Transverse colon (tissue), 4 donors: ENCODE results near the gene ITGB7. TPM values are rescaled to one million over a fixed set of nuclear protein-coding genes. Genes with fewer than 3 reads are reported as not detected.

ENCODE experiments used
- DNase-seq: peaks from one replicate; pipeline ENCODE4 v3.0.0-alpha.2; 2019
- H3K27ac ChIP-seq, 4 donors: fragments of 200-600 bp; sonication (generic); 2 replicates each; pipeline ENCODE4 v1.5.1; 2016 to 2018; ENCODE audit warnings: inconsistent platforms in 4 of 4
- H3K27me3 ChIP-seq: fragments of 200-600 bp; sonication (generic); 2 replicates; pipeline ENCODE4 v1.5.1; 2017; ENCODE audit warnings: inconsistent platforms
- H3K36me3 ChIP-seq, 4 donors: fragments of 200-600 bp; sonication (generic); 2 replicates each; pipeline ENCODE4 v1.5.1; 2017 to 2019; ENCODE audit warnings: inconsistent platforms in 4 of 4
- H3K4me1 ChIP-seq, 4 donors: fragments of 200-600 bp; sonication (generic); 2 replicates each; pipeline ENCODE4 v1.5.1; 2017 to 2020; ENCODE audit warnings: inconsistent platforms in 4 of 4
- H3K4me3 ChIP-seq, 4 donors: fragments of 200-600 bp; sonication (generic); 1 replicate in 1 of 4; 2 replicates in 3 of 4; pipeline versions ENCODE4 v1.5.1 to v1.6.1; 2017 to 2019; ENCODE audit warnings: inconsistent platforms in 4 of 4
- H3K9me3 ChIP-seq, 2 donors: fragments of 200-600 bp; sonication (generic); 2 replicates each; pipeline ENCODE4 v1.5.1; 2017 to 2019; ENCODE audit warnings: inconsistent platforms in 2 of 2
- EP300 ChIP-seq: sonication (generic); formaldehyde crosslinking; IDR thresholded peaks from one replicate; pipeline ENCODE4 v1.6.1; 2017; ENCODE audit warnings: antibody characterized with exemption, low read depth
- POLR2A ChIP-seq: fragments of 450-650 bp; IDR thresholded peaks from one replicate; pipeline ENCODE4 v1.6.1; 2016; ENCODE audit warnings: antibody characterized with exemption, mild to moderate bottlenecking, moderate library complexity
- POLR2AphosphoS5 ChIP-seq, 3 donors: sonication (generic); formaldehyde crosslinking; IDR thresholded peaks; one replicate each; pipeline ENCODE4 v1.6.1; 2016; ENCODE audit warnings: antibody characterized with exemption in 3 of 3
- WGBS, 2 donors: methylation state at CpG; one replicate each; pipeline ENCODE4 v1.1.5; 2018; ENCODE audit warnings: low coverage in 1 of 2; 5-methylcytosine and 5-hydroxymethylcytosine counted together
- in situ Hi-C, 4 donors: fragments of 200-750 bp; cut with MboI; loops; one replicate each; pipeline versions ENCODE4 v1.15.0 to v1.15.1; 2017; ENCODE audit warnings: low sequenced_read_pairs in 3 of 4, low pct_ligation_motif_present in 1 of 4, low pct_unique_long_range_greater_than_20kb in 1 of 4
- intact Hi-C: fragments of 100-400 bp; cut with DNase I; formaldehyde crosslinking; loops from one replicate; pipeline ENCODE4 v1.15.1; 2023; ENCODE audit warnings: low total_unique reads
- total RNA-seq, 4 donors: library from RNA; depleted of rRNA; stranded (reverse); fragments of >200 nt; gene quantifications; one replicate each; pipeline ENCODE4 v1.1.0, GENCODE V29; 2016
- TF ChIP-seq, protein P1 (sequence below), 5 experiments: fragments of 200-600 bp in 3 of 5; fragments of 450-650 bp in 2 of 5; sonication (generic) in 3 of 5; IDR thresholded peaks; 1 replicate in 2 of 5; 2 replicates in 3 of 5; pipeline ENCODE4 v1.5.1; 2016 to 2017; ENCODE audit warnings: antibody characterized with exemption in 5 of 5, inconsistent platforms in 3 of 5, mild to moderate bottlenecking in 2 of 5, moderate library complexity in 1 of 5

ITGB7 gene
- total RNA-seq, 4 donors from 2014 or later: 0.60 to 8.3 (median 2.9) TPM

DNA sequence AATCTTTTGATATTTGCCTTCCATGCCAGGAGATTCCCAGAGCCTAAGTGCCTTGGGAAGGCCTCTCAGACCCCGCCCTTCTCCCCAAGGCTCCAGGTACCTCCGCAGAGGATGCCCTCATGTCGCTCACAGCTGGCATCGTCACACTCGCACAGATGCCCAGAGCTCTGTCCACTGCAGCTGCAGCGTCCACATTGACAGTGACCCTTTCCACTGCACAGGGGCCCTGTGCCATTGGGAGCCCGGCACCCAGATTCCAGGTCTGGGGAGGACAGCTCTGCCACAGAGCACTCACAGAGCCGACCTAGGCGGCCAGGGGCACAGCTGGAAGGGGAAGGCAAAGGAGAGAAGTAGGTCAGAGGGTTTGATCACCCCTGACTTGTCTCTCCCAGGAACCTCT, 14.0 kb downstream of the ITGB7 start:
- 88 to 95% methylated on average over 8 to 9 of the region's 9 CpGs for WGBS, 2 donors
- Histone ChIP-seq H3K4me1 (peaks cover 0 to 12% (median 5%) of the 10 kb centered on the region in 4 donors), H3K27ac (no peak overlapping the region), H3K36me3 (peaks cover 0 to 3% (median under 1%) of the 10 kb centered on the region in 4 donors), H3K4me3 (no peak overlapping the region), H3K9me3 (no peaks in the 10 kb centered on the region), H3K27me3 (no peaks in the 10 kb centered on the region)
- TF ChIP-seq, protein P1, sequence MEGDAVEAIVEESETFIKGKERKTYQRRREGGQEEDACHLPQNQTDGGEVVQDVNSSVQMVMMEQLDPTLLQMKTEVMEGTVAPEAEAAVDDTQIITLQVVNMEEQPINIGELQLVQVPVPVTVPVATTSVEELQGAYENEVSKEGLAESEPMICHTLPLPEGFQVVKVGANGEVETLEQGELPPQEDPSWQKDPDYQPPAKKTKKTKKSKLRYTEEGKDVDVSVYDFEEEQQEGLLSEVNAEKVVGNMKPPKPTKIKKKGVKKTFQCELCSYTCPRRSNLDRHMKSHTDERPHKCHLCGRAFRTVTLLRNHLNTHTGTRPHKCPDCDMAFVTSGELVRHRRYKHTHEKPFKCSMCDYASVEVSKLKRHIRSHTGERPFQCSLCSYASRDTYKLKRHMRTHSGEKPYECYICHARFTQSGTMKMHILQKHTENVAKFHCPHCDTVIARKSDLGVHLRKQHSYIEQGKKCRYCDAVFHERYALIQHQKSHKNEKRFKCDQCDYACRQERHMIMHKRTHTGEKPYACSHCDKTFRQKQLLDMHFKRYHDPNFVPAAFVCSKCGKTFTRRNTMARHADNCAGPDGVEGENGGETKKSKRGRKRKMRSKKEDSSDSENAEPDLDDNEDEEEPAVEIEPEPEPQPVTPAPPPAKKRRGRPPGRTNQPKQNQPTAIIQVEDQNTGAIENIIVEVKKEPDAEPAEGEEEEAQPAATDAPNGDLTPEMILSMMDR (IDR thresholded peaks at IDR 0.05): no peak
- no peak for TF ChIP-seq POLR2AphosphoS5 (IDR thresholded peaks at IDR 0.05)
- TF ChIP-seq POLR2A: no peak
- TF ChIP-seq EP300: no peak
- in situ Hi-C loops: loop anchor here in 1 of 4 donors (25.0 kb wide), 1 partner anchor 131 kb away; the partner anchor contains the start of gene TNS2
- no peak for DNase-seq
- intact Hi-C loops: loop anchor here (10.0 kb wide), 1 partner anchor 128 kb away; no protein-coding TSS in a partner anchor

DNA sequence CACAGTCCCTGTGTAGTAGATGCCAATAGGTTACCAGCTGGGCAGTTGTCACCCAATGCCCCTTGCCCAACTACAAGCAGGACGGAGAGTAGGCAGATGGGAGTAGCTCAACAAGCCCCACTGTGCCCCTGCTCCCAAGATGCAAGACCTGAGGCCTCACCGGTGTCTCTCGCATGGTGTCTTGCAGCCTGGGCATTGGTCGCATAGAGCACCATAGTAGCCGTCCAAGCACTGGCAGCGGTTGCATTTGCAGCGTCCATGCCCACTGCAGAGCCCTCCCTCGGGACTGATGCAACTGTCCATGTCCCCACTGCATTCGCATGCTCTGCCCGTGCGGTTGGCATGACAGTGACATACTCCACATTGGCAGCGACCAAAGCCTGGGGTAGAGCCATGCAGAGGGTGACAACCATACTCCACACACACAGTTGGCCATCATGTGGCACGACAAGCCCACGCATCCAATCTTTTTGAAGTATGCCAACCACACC, 14.5 kb downstream of the ITGB7 start:
- Histone ChIP-seq H3K4me1 (peaks cover 0 to 8% (median under 1%) of the 10 kb centered on the region in 4 donors), H3K36me3 (peaks cover 0 to 8% (median 4%) of the 10 kb centered on the region in 4 donors), H3K4me3 (no peak overlapping the region), H3K27me3 (no peaks in the 10 kb centered on the region), H3K27ac (no peak overlapping the region), H3K9me3 (no peaks in the 10 kb centered on the region)
- WGBS, 2 donors: 82% methylated on average over 3 of the region's 14 CpGs; no CpG with 5 or more reads in 1 of the 2 donors
- no peak for DNase-seq
- intact Hi-C loops: loop anchor here (10.0 kb wide), 1 partner anchor 128 kb away; no protein-coding TSS in a partner anchor
- peak in 1 of 3 donors; percentile 3 for TF ChIP-seq POLR2AphosphoS5 (IDR thresholded peaks at IDR 0.05)
- no peak for TF ChIP-seq POLR2A
- in situ Hi-C loops: loop anchor here in 1 of 4 donors (25.0 kb wide), 1 partner anchor 130 kb away; the partner anchor contains the start of gene TNS2

DNA sequence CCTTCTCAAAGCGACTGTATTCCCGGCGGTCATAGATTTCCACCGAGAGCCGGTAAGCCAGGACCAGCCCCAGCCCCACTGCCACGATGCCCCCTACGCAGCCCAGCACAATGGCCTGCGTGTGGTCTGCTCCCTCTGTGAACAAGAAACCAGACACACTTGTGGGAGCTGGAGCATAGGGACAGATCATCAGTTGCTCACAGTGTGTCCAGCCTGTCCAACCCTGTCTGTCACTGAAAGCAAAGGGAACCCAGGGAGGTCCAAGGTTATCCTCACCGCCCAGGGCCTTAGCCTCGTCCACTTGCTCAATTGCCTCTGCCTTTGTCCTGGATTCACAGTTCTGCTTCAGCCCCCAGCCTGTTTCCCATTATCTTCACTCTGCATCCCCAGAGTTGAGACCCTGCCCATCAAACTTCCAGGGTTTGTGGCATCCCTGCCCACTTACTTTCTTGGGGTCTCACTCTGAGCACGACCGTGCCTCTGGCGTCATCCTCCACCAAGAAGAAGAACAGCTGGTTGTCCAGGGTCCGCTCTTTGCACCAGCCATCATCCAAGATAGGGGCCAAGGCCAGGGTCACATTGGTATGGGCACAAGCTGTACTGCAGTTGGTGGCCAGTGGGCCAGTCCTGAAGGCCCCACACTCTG, 15.0 kb downstream of the ITGB7 start:
- intact Hi-C loops: loop anchor here (10.0 kb wide), 1 partner anchor 127 kb away; no protein-coding TSS in a partner anchor

DNA sequence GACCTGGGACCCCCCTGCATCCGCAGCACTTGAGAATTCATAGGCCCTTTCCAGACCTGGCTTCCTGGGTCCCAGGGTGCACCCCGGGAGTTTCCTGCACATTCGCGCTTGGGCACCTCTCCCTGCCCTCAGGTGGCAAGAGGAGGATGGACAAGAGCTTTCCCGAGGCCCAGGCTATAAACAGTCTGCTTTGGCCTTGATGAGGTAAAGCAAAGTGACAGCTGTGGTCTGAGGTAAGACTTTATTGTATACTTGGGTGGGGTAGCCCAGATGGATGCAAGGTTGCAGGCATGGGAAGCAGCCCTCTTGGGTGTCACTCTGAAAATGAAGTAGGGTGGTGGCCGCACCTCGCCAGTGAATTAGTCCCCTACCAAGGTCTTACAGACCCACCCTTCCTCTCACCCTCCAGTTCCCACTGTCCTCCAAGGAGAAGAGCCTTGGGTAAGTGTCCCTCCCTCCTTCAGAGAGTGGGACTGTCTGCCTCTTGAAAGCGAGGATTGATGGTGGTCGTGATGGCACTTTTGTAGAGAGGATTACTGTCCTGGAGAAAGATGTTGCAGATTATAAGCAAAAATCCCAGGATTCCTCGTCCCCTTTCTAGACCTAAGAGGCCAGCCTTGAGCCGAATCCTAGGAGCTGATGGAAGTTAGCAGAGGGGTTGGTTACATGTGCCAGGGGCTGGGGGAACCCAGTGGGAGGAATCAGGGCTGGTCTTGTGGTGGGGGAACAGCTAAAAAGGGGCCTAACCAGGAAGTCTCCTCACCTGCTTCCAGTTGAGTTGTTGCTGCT, 15.8 kb downstream of the ITGB7 start:
- no peak overlapping the region for H3K27ac ChIP-seq
- H3K4me1 ChIP-seq: peaks cover 0 to 6% (median 0%) of the 10 kb centered on the region in 4 donors
- intact Hi-C loops: loop anchor here (10.0 kb wide), 1 partner anchor 126 kb away; no protein-coding TSS in a partner anchor
- H3K9me3 ChIP-seq: no peaks in the 10 kb centered on the region
- peaks cover 0 to 20% (median 13%) of the 10 kb centered on the region in 4 donors for H3K36me3 ChIP-seq
- TF ChIP-seq POLR2A: no peak
- TF ChIP-seq POLR2AphosphoS5 (IDR thresholded peaks at IDR 0.05): peak in 1 of 3 donors; percentile 7
- TF ChIP-seq EP300: no peak
- TF ChIP-seq, protein P1 (IDR thresholded peaks at IDR 0.05): no peak
- no peak for DNase-seq
- WGBS, 2 donors: 78 to 80% methylated on average over 1 to 11 of the region's 11 CpGs
- in situ Hi-C loops: loop anchor here in 1 of 4 donors (25.0 kb wide), 1 partner anchor 129 kb away; the partner anchor contains the start of gene TNS2
- H3K27me3 ChIP-seq: no peaks in the 10 kb centered on the region
- no peak overlapping the region for H3K4me3 ChIP-seq

More for the DNA sequence above, 15.0 kb downstream of the ITGB7 start:
- H3K27ac ChIP-seq: no peak overlapping the region
- DNase-seq: no peak
- 91 to 98% methylated on average over 6 to 14 of the region's 14 CpGs for WGBS, 2 donors
- H3K36me3 ChIP-seq: peaks cover 0 to 13% (median 7%) of the 10 kb centered on the region in 4 donors
- in situ Hi-C loops: loop anchor here in 1 of 4 donors (25.0 kb wide), 1 partner anchor 130 kb away; the partner anchor contains the start of gene TNS2
- peaks cover 0 to 6% (median 0%) of the 10 kb centered on the region in 4 donors for H3K4me1 ChIP-seq
- H3K9me3 ChIP-seq: no peaks in the 10 kb centered on the region
- H3K27me3 ChIP-seq: no peaks in the 10 kb centered on the region
- H3K4me3 ChIP-seq: no peak overlapping the region
- no peak for TF ChIP-seq POLR2AphosphoS5 (IDR thresholded peaks at IDR 0.05)
- no peak for TF ChIP-seq POLR2A
- TF ChIP-seq, protein P1 (IDR thresholded peaks at IDR 0.05): no peak
- no peak for TF ChIP-seq EP300
